Measurements from ENCODE around the gene SCGB1D1. TPM values are rescaled to one million over a fixed set of nuclear protein-coding genes. Genes with fewer than 3 reads are reported as not detected.

Gene SCGB1D1
- total RNA-seq, 1 experiment from 2014 or later, result not detected

- H3K27me3 ChIP-seq (ENCODE audit: insufficient read depth, low read depth), result peaks cover 9% of the 10 kb centered on the region
- no peak for DNase-seq
- no peaks in the 10 kb centered on the region for H3F3A ChIP-seq (ENCODE audit: insufficient read depth, low read depth)
- H3K4me1 ChIP-seq (replicated peaks; ENCODE audit: insufficient read depth), result no peaks in the 10 kb centered on the region
- BruUV-seq (replicated peaks), result no TSS peak
- H3K4me3 ChIP-seq, result no peak overlapping the region
- H3K9me3 ChIP-seq (ENCODE audit: insufficient read depth, low read depth), result peaks cover 25% of the 10 kb centered on the region; the same call in 1 of the 2 replicates
- H3K4me2 ChIP-seq, result no peak overlapping the region
- no peaks in the 10 kb centered on the region for H3K36me3 ChIP-seq (ENCODE audit: low read depth)
- CTCF ChIA-PET, result interaction anchor here (0.6 kb wide), 1 partner anchor 214 kb away, joined by 7 read pairs; no protein-coding TSS in a partner anchor
- H2AFZ ChIP-seq, result no peak overlapping the region
- H3K9me2 ChIP-seq (ENCODE audit: insufficient read depth), result no peaks in the 10 kb centered on the region
- TF ChIP-seq CTCF (conservative IDR thresholded peaks at IDR 0.05), result no peak
- TF ChIP-seq EZH2 (IDR thresholded peaks at IDR 0.05; ENCODE audit: low read depth), result no peak
- H3K27ac ChIP-seq, result no peak overlapping the region
- POLR2A ChIA-PET (ENCODE audit: unreplicated experiment), result no interaction called here
- intact Hi-C loops (cut with micrococcal nuclease; ENCODE audit: unreplicated experiment), result no loop called here
- H3K79me2 ChIP-seq (ENCODE audit: low read depth), result no peaks in the 10 kb centered on the region
- no peaks in the 10 kb centered on the region for H4K20me1 ChIP-seq (ENCODE audit: insufficient read depth)
Measured at GRCh38 chr11:62223095-62223494, 33.1 kb downstream of the SCGB1D1 start.

GRCh38 chr11:62233730-62234129, 43.7 kb downstream of the SCGB1D1 start:
- Histone ChIP-seq H3K4me2 (no peak overlapping the region), H3K79me2 (ENCODE audit: low read depth) (no peaks in the 10 kb centered on the region), H3K27me3 (ENCODE audit: insufficient read depth, low read depth) (peaks cover 74% of the 10 kb centered on the region), H3F3A (ENCODE audit: insufficient read depth, low read depth) (no peaks in the 10 kb centered on the region), H4K20me1 (ENCODE audit: insufficient read depth) (no peaks in the 10 kb centered on the region), H3K9me2 (ENCODE audit: insufficient read depth) (no peaks in the 10 kb centered on the region), H3K9me3 (ENCODE audit: insufficient read depth, low read depth) (no peaks in the 10 kb centered on the region), H3K4me1 (replicated peaks; ENCODE audit: insufficient read depth) (no peaks in the 10 kb centered on the region), H2AFZ (no peak overlapping the region), H3K27ac (no peak overlapping the region), H3K36me3 (ENCODE audit: low read depth) (no peaks in the 10 kb centered on the region), H3K4me3 (no peak overlapping the region)
- intact Hi-C loops (cut with micrococcal nuclease; ENCODE audit: unreplicated experiment), result no loop called here
- no TSS peak for BruUV-seq (replicated peaks)
- ChIA-PET CTCF (interaction anchor here (0.6 kb wide), 1 partner anchor 108 kb away, joined by 11 read pairs; no protein-coding TSS in a partner anchor), POLR2A (ENCODE audit: unreplicated experiment) (no interaction called here)
- no peak for DNase-seq
- peak; percentile 29; the same call in 1 of the 2 replicates for TF ChIP-seq CTCF (conservative IDR thresholded peaks at IDR 0.05)
- no peak for TF ChIP-seq EZH2 (IDR thresholded peaks at IDR 0.05; ENCODE audit: low read depth)

GRCh38 chr11:62236187-62236586, 46.2 kb downstream of the SCGB1D1 start:
- no peak overlapping the region for H2AFZ ChIP-seq
- TF ChIP-seq CTCF (conservative IDR thresholded peaks at IDR 0.05) (no peak), EZH2 (IDR thresholded peaks at IDR 0.05; ENCODE audit: low read depth) (no peak)
- POLR2A ChIA-PET (ENCODE audit: unreplicated experiment), result no interaction called here
- H4K20me1 ChIP-seq (ENCODE audit: insufficient read depth), result no peaks in the 10 kb centered on the region
- no peaks in the 10 kb centered on the region for H3K9me2 ChIP-seq (ENCODE audit: insufficient read depth)
- CTCF ChIA-PET, result no interaction called here
- H3K36me3 ChIP-seq (ENCODE audit: low read depth), result no peaks in the 10 kb centered on the region
- no peak overlapping the region for H3K27ac ChIP-seq
- H3K4me3 ChIP-seq, result no peak overlapping the region
- H3K27me3 ChIP-seq (ENCODE audit: insufficient read depth, low read depth), result peaks cover 64% of the 10 kb centered on the region
- no peak overlapping the region for H3K4me2 ChIP-seq
- H3F3A ChIP-seq (ENCODE audit: insufficient read depth, low read depth), result no peaks in the 10 kb centered on the region
- no peaks in the 10 kb centered on the region for H3K9me3 ChIP-seq (ENCODE audit: insufficient read depth, low read depth)
- no TSS peak for BruUV-seq (replicated peaks)
- intact Hi-C loops (cut with micrococcal nuclease; ENCODE audit: unreplicated experiment), result no loop called here
- no peaks in the 10 kb centered on the region for H3K79me2 ChIP-seq (ENCODE audit: low read depth)
- no peak for DNase-seq
- no peaks in the 10 kb centered on the region for H3K4me1 ChIP-seq (replicated peaks; ENCODE audit: insufficient read depth)
